Neural progenitor cell (in vitro differentiated cells): ENCODE data around the gene EDRF1. TPM values are rescaled to one million over a fixed set of nuclear protein-coding genes. Genes with fewer than 3 reads are reported as not detected.
A peak's percentile ranks its signal among the peaks of the same experiment; 100 is the strongest.

ENCODE experiments used
- DNase-seq: peaks from one replicate; pipeline ENCODE4 v3.0.0-alpha.2; 2016; ENCODE audit warnings: low spot score
- H2AFZ ChIP-seq: fragments of 200-600 bp; sonication (generic); replicated peaks from 2 replicates; pipeline ENCODE4 v1.6.1; 2016; ENCODE audit warnings: antibody characterized with exemption
- H3F3A ChIP-seq: fragments of 200-600 bp; sonication (generic); 2 replicates; pipeline ENCODE4 v1.6.1; 2016; ENCODE audit warnings: antibody characterized with exemption, low read depth
- H3K27ac ChIP-seq: fragments of 200-600 bp; sonication (generic); 2 replicates; pipeline ENCODE4 v1.5.1; 2016; ENCODE audit warnings: mild to moderate bottlenecking
- H3K27me3 ChIP-seq: fragments of 200-600 bp; sonication (generic); 2 replicates; pipeline ENCODE4 v1.6.1; 2016; ENCODE audit warnings: mild to moderate bottlenecking, moderate library complexity
- H3K36me3 ChIP-seq: fragments of 200-600 bp; sonication (generic); 2 replicates; pipeline ENCODE4 v1.5.1; 2016
- H3K4me1 ChIP-seq: fragments of 200-600 bp; sonication (generic); 2 replicates; pipeline ENCODE4 v1.6.1; 2016; ENCODE audit warnings: mixed run types
- H3K4me2 ChIP-seq: fragments of 200-600 bp; sonication (generic); 2 replicates; pipeline ENCODE4 v1.6.1; 2016
- H3K4me3 ChIP-seq: fragments of 200-600 bp; sonication (generic); 2 replicates; pipeline ENCODE4 v1.5.1; 2016
- H3K79me2 ChIP-seq: fragments of 200-600 bp; sonication (generic); 2 replicates; pipeline ENCODE4 v1.6.1; 2016; ENCODE audit warnings: low read depth
- H3K9ac ChIP-seq: fragments of 200-600 bp; sonication (generic); 2 replicates; pipeline ENCODE4 v1.6.1; 2016
- H3K9me3 ChIP-seq: fragments of 200-600 bp; sonication (generic); 2 replicates; pipeline ENCODE4 v1.5.1; 2016; ENCODE audit warnings: low read depth
- H4K20me1 ChIP-seq: fragments of 200-600 bp; sonication (generic); 2 replicates; pipeline ENCODE4 v1.6.1; 2016; ENCODE audit warnings: low read depth
- H3K27ac Mint-ChIP-seq: 3 replicates; pipeline ENCODE4 v1.8.0; 2021; ENCODE audit warnings: mixed read lengths
- H3K27me3 Mint-ChIP-seq: 2 replicates; pipeline ENCODE4 v1.8.0; 2022; ENCODE audit warnings: low read depth, mild to moderate bottlenecking, inconsistent platforms, moderate library complexity, mixed read lengths; ENCODE audit not compliant: insufficient read depth
- H3K36me3 Mint-ChIP-seq: 3 replicates; pipeline ENCODE4 v1.8.0; 2021; ENCODE audit warnings: mixed read lengths
- H3K4me1 Mint-ChIP-seq: 3 replicates; pipeline ENCODE4 v1.8.0; 2021; ENCODE audit warnings: mixed read lengths
- H3K4me3 Mint-ChIP-seq: 3 replicates; pipeline ENCODE4 v1.8.0; 2021; ENCODE audit warnings: mild to moderate bottlenecking, moderate library complexity, mixed read lengths
- H3K9me3 Mint-ChIP-seq: 3 replicates; pipeline ENCODE4 v1.8.0; 2020; ENCODE audit warnings: mixed read lengths
- CTCF ChIP-seq: fragments of 200-600 bp; sonication (generic); IDR thresholded peaks from 2 replicates; pipeline ENCODE4 v1.5.1; 2017; ENCODE audit warnings: antibody characterized with exemption, mild to moderate bottlenecking
- EZH2 ChIP-seq: fragments of 200-600 bp; sonication (generic); IDR thresholded peaks from 2 replicates; pipeline ENCODE4 v1.6.1; 2017; ENCODE audit warnings: antibody characterized with exemption, mild to moderate bottlenecking, moderate library complexity
- EZH2phosphoT487 ChIP-seq: fragments of 200-600 bp; sonication (generic); IDR thresholded peaks from 2 replicates; pipeline ENCODE4 v1.6.1; 2017; ENCODE audit warnings: antibody characterized with exemption
- total RNA-seq: library from RNA; depleted of rRNA; stranded (reverse); fragments of >200 nt; gene quantifications from 2 replicates; pipeline ENCODE4 v1.2.3, GENCODE V29; 2015; ENCODE audit warnings: low replicate concordance

EDRF1 gene
- total RNA-seq, 1 donor from 2014 or later: 63.4 TPM

DNA sequence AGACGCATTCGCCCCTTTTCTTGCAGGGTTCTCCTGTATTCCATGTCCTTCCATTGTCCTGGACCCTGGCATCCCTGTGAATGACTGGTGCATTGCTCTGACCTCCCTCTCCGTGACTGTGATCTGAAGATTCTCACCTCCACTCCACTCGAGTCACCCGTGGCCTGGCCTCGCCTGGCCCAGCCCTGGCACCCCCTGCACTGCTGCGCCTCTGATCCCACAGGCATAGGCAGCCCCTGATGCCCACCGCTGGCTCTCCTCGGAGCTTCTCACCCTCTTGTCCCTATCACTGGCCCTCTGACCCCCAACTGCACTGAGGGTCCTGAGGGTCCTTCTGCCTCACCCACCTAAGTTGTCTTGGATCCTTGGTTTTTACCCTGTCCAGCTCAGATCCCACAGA lies 58.3 kb downstream of the EDRF1 start:
- no peaks in the 10 kb centered on the region for H3F3A ChIP-seq
- H3K27me3 ChIP-seq: no peaks in the 10 kb centered on the region
- DNase-seq: no peak
- H3K27me3 Mint-ChIP-seq: peaks cover 9% of the 10 kb centered on the region
- H3K79me2 ChIP-seq: no peaks in the 10 kb centered on the region
- H3K4me1 Mint-ChIP-seq: peaks cover 15% of the 10 kb centered on the region
- no peaks in the 10 kb centered on the region for H4K20me1 ChIP-seq
- H3K9me3 ChIP-seq: no peaks in the 10 kb centered on the region
- H3K4me2 ChIP-seq: no peak overlapping the region
- H3K4me1 ChIP-seq: no peaks in the 10 kb centered on the region
- no peak for TF ChIP-seq EZH2
- no peak for TF ChIP-seq CTCF
- no peak for TF ChIP-seq EZH2phosphoT487
- H2AFZ ChIP-seq: no peak overlapping the region
- H3K27ac Mint-ChIP-seq: peak overlapping the region; percentile 50
- H3K36me3 Mint-ChIP-seq: no peaks in the 10 kb centered on the region
- no peak overlapping the region for H3K9ac ChIP-seq
- H3K4me3 Mint-ChIP-seq: no peak overlapping the region
- no peaks in the 10 kb centered on the region for H3K36me3 ChIP-seq
- no peak overlapping the region for H3K4me3 ChIP-seq
- no peak overlapping the region for H3K27ac ChIP-seq
- peaks cover 6% of the 10 kb centered on the region for H3K9me3 Mint-ChIP-seq

DNA sequence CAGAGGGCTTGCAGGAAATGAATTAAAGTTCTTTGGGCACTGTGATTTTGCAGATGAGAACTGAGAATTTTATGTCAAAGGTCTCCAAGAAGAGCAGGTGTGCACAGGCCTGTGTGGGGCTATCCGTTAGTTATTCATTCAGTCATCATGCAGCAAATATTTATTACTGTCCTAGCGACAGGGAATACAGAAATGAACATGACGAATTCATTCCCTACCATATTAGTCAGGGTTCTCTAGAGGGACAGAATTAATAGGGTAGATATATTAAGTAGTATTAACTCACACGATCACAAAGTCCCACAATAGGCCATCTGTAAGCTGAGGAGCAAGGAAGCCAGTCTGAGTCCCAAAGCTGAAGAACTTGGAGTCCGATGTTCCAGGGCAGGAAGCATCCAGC lies 59.0 kb downstream of the EDRF1 start:
- Histone ChIP-seq H2AFZ (no peak overlapping the region), H3K9ac (no peak overlapping the region), H3K9me3 (no peaks in the 10 kb centered on the region), H3K4me3 (no peak overlapping the region), H3K4me1 (no peaks in the 10 kb centered on the region), H3K36me3 (no peaks in the 10 kb centered on the region), H3F3A (no peaks in the 10 kb centered on the region), H3K4me2 (no peak overlapping the region), H4K20me1 (no peaks in the 10 kb centered on the region), H3K79me2 (no peaks in the 10 kb centered on the region), H3K27me3 (no peaks in the 10 kb centered on the region), H3K27ac (no peak overlapping the region)
- Mint-ChIP-seq H3K9me3 (peaks cover 6% of the 10 kb centered on the region), H3K36me3 (no peaks in the 10 kb centered on the region), H3K4me3 (no peak overlapping the region), H3K27ac (no peak overlapping the region), H3K4me1 (peaks cover 21% of the 10 kb centered on the region), H3K27me3 (peaks cover 9% of the 10 kb centered on the region)
- DNase-seq: no peak
- TF ChIP-seq CTCF: no peak
- TF ChIP-seq EZH2: no peak
- no peak for TF ChIP-seq EZH2phosphoT487

GRCh38 chr10:125779403-125780327 lies 60.2 kb downstream of the EDRF1 start:
- no peak overlapping the region for H2AFZ ChIP-seq
- H3K36me3 Mint-ChIP-seq: no peaks in the 10 kb centered on the region
- H3K4me1 Mint-ChIP-seq: peaks cover 23% of the 10 kb centered on the region
- H3K4me3 Mint-ChIP-seq: no peak overlapping the region
- no peaks in the 10 kb centered on the region for H3F3A ChIP-seq
- no peak overlapping the region for H3K9ac ChIP-seq
- no peaks in the 10 kb centered on the region for H3K27me3 ChIP-seq
- H3K27me3 Mint-ChIP-seq: peaks cover 9% of the 10 kb centered on the region
- H3K27ac ChIP-seq: no peak overlapping the region
- no peaks in the 10 kb centered on the region for H4K20me1 ChIP-seq
- H3K27ac Mint-ChIP-seq: no peak overlapping the region
- peaks cover 6% of the 10 kb centered on the region for H3K9me3 Mint-ChIP-seq
- no peaks in the 10 kb centered on the region for H3K9me3 ChIP-seq
- no peak overlapping the region for H3K4me2 ChIP-seq
- no peaks in the 10 kb centered on the region for H3K4me1 ChIP-seq
- TF ChIP-seq EZH2phosphoT487: no peak
- no peak for TF ChIP-seq CTCF
- no peak overlapping the region for H3K4me3 ChIP-seq
- H3K36me3 ChIP-seq: no peaks in the 10 kb centered on the region
- H3K79me2 ChIP-seq: no peaks in the 10 kb centered on the region
- no peak for DNase-seq
